HG03066 (cell line): ENCODE data around the gene RPS4Y1.
"Not testable (repeated sequence)": the region's sequence is repeated elsewhere in the genome, so short reads cannot be mapped to it uniquely, and the experiment has no call there.

Experiments used
- ATAC-seq: cut with Tn5 transposase; IDR thresholded peaks from one replicate; pipeline ENCODE4 v1.9.1; 2021; ENCODE audit warnings: low read depth; ENCODE audit not compliant: unreplicated experiment

The RPS4Y1 gene

DNA sequence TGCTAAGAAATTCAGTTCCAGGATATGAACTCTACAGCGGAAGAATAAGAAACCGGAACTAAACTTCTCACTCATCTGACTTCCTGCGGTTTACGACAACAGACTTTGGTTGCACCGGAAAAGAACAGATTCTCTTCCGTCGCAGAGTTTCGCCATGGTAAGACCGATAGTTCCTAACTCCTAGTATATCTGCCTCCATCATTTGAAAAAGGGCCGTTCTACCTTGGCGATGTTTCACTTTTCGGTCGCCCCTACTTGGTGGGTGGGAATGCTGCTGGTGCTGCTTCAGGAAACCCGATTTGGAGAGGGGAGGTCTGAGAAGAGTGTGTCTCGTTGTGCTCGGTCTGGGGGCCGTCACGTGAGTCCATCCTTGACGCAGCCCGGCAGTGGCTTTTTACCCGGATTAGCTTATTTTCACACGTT, at the start of gene RPS4Y1:
Gene RPS4Y1, plus strand, starts transcription at position 132 of the 423 bp plus-strand sequence. Its CDS starts 23 bp downstream, at position 155.
- peak; percentile 82 for ATAC-seq

DNA sequence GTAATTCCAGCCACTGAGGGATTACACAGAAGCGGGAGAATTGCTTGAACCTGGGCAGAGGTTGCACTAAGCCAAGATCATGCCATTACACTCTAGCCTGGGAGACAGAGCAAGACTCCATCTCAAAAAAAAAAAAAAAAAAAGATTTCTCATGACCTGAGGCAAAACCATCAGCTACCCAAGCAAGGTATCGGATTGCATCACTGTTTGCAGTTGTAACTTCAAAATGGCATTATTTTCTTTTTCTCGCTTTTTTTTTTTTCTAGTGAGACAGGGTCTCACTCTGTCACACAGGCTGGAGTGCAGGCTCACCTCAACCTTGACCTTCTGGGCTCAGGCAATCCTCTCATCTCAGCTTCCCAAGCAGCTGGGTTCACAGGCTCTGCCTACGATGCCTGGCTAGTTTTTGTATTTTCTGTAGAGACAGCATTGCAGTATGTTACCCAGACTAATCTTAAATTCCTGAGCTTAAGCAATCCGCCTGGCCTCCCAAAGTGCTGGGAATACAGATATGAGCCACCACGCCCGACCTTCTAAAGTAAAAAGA, 44.4 kb upstream of the RPS4Y1 start:
- ATAC-seq: no peak

DNA sequence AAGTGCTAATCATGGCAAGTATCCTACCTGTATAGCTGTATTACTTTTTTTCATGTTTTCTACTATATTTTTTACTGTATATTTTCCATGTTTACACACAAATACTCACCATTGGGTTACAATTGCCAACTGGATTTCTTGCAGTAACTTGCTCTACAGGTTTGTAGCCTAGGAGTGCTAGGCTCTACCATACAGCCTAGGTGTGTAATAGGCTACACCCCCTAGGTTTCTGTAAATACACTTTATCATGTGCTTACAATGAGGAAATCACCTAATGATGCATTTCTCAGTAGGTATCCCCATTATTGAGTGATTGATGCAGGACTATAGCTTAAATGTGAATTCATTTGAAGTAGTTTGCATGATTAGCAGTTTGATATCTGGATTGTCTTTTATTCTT, 43.4 kb upstream of the RPS4Y1 start:
- no peak for ATAC-seq

DNA sequence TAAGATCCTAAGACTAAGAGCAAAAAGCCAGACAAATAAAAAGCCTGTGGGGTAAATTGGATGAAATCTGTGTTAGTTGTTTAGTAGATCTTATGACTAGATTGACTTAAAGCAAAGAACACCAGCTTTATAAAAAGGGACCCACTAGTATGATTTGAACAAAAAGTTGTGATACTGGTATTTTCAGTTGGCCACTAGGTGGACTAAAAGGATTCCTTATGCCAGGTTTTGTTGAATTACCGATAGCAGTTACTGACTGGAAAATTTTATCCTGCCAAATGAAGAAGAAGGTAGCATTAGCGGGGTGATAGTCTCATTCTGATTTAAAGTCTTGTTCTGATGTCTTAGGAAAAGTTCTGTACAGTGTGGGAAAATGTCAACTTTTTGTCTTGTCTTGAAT, 41.2 kb upstream of the RPS4Y1 start:
- no peak for ATAC-seq

DNA sequence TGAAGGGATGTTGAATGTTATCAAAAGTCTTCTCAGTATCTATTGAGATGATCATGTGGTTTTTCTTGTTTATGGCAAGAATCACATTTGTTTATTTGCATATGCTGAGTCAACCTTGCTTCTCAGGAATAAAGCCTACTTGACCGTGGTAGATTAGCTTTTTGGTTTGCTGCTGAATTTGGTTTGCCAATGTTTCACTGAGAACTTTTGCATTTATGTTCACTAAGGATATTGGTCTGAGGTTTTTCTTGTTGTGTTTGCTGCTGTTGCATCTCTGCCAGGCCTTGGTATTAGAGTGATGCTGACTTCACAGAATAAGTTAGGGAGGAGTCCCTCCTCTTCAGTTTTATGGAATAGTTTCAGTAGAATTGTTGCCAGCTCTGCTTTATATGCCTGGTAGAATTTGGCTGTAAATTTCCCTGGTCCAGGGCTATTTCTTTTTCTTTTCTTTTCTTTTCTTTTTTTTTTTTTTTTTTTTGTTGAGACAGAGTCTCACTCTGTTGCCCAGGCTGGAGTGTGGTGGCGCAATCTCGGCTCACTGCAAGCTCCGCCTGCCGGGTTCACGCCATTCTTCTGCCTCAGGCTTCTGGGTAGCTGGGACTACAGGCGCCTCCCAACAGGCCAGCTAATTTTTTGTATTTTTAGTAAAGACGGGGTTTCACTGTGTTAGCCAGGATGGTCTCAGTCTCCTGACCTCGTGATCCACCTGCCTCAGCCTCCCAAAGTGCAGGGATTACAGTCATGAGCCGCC, 24.1 kb upstream of the RPS4Y1 start:
- not testable (repeated sequence) for ATAC-seq

GRCh38 chrY:2824471-2824870, 16.9 kb upstream of the RPS4Y1 start:
- no peak for ATAC-seq

DNA sequence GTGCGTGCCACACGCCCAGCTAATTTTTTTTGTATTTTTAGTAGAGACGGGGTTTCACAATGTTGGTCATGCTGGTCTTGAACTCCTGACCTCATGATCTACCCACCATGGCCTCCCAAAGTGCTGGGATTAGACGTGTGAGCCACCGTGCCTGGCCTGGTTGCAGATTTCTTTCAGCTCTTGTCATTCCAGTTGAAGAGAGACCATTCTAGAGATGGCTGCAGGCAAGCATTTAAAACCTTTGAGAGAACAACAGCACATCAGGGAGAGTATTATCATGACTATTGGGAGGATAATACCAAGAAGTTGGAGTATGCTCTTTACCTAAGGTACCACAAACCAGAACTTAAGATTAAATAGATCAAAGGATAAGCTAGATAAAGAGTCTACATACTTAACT, 12.9 kb upstream of the RPS4Y1 start:
- no peak for ATAC-seq

- ATAC-seq: no peak
These were observed 6.2 kb upstream of the RPS4Y1 start for GRCh38 chrY:2835230-2835629.

GRCh38 chrY:2837078-2837477, 4.3 kb upstream of the RPS4Y1 start:
- ATAC-seq: no peak

DNA sequence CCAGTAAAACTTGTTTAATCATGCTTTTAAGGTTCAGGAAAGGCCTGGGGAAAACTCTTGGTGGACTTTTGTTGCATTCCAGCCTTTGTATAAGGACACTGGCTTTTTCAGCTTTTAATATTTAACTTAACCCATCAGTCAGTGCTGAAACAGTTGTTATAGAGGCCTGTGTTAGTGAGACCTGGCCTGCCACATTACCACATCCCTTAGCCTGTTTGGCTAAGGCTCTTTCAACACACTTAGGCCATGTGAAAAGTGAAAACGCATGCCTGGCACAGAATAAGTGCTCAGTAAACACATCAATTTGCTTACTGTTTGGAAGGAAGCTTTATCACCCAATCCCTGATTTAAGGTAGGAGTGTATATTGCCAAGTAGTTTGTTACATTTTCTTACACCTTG, 3.5 kb upstream of the RPS4Y1 start:
- no peak for ATAC-seq

GRCh38 chrY:2846791-2847190, 5.4 kb downstream of the RPS4Y1 start:
- ATAC-seq: no peak

GRCh38 chrY:2848384-2848783, 7.0 kb downstream of the RPS4Y1 start:
- no peak for ATAC-seq

- ATAC-seq: no peak
These were observed 8.0 kb downstream of the RPS4Y1 start for GRCh38 chrY:2849368-2849767.

DNA sequence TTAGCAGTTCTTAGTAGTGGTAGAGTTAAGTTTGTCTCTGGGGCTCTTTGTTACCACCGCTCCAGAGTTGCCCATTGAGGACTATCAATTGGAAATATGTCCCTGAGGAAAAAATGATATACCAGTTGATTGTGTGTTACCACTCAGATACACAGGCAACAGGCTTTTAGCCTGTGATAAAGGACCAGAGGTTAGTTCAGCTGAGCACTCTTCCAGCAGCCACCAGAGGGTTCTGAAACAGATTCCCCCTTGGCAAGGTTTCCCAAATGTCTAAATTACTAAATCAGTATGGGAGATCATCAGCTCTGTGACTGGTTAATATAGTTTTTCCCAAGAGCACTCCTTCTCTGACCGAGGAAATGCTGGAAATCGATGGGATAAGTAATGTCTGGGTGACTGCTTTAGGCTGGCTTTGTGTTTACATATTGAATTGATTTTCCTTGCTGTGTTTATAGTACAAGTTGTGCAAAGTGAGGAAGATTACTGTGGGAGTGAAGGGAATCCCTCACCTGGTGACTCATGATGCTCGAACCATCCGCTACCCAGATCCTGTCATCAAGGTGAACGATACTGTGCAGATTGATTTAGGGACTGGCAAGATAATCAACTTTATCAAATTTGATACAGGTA, 12.9 kb downstream of the RPS4Y1 start:
- no peak for ATAC-seq

DNA sequence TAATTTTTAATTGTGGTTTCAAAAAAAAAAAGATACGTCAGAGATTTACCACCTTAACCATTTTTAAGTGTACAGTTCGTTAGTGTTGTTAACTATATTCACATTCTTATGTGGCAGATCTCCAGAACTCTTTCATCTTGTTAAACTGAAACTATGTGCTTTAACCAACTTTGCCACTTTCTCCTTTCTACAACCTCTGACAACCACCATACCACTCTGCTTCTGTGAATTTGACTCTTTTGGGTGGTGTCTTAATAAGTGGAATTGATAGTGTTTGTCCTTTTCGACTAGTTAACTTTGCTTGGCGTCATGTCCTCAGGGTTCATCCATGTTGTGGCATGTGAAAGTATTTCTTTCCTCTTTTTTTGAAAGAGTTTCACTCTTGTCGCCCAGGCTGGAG, 15.7 kb downstream of the RPS4Y1 start:
- ATAC-seq: no peak

DNA sequence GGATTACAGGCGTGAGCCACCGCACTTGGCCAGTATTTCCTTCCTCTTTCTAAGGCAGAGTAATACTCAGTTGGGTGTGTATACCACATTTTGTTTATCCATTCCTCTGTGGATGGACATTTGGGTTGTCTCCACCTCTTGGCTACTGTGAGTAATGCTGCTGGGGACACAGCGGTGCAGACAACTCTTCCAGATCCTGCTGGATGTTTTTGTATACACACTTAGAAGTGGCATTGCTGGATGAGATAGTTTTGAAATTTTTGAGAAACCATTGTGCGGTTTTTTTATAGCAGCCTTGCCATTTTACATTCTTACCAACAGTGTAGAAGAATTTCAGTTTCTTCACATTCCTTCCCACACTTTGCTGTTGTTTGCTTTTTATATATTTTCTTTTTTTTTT, 16.3 kb downstream of the RPS4Y1 start:
- ATAC-seq: no peak

- ATAC-seq: no peak
These were observed 18.4 kb downstream of the RPS4Y1 start for GRCh38 chrY:2859782-2860181.

DNA sequence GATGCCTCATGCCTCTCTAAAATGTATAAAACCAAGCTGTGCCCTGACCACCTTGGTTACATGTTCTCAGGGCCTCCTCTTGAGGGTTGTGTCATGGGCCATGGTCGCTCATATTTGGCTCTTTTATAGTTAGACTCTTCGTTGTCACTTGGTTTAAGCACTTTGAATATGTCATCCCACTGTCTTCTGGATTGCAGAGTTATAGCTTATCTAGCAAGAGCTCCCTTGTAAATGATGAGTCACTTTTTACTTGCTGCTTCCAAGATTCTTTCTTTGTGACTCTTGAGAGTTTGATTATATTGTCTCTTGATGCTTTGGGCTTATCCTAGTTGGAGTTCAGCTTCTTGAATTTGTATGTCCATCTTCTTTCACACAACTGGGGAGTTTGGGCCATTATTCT, 19.1 kb downstream of the RPS4Y1 start:
- ATAC-seq: no peak

DNA sequence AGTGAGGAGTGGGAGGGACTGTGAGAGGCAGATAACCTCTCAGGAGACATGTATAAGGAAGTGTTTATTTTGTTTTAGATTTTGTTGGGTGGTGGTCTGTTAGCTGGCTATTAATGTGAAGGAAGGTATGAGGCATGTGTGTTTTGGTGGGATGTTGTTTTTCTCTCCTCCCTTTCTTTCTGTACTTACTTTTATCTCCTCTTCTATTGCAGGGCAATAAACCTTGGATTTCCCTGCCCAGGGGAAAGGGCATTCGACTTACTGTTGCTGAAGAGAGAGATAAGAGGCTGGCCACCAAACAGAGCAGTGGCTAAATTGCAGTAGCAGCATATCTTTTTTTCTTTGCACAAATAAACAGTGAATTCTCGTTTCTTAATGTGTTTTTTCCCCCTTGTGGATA, 25.2 kb downstream of the RPS4Y1 start:
- no peak for ATAC-seq

DNA sequence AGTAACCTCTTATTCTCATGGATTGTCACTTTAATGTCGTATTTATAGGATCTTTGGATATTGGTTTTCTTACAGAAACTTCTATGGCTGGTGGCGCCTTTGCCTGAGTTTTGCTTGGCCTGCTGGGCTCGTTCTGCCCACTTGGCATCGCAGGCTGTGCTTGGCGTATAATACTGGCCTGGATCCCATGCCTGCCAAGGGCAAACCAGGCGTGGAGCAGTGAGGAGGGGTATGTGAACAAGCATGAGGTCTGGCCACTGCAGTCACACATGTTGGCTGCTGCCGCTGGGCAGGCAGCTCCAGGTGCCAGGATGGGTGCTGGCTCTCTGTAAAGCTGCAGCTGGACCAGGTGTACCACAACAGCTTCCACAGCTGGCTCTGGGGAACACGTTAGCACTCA, 26.1 kb downstream of the RPS4Y1 start:
- ATAC-seq: no peak

GRCh38 chrY:2868035-2868607, 26.7 kb downstream of the RPS4Y1 start:
- ATAC-seq: no peak

DNA sequence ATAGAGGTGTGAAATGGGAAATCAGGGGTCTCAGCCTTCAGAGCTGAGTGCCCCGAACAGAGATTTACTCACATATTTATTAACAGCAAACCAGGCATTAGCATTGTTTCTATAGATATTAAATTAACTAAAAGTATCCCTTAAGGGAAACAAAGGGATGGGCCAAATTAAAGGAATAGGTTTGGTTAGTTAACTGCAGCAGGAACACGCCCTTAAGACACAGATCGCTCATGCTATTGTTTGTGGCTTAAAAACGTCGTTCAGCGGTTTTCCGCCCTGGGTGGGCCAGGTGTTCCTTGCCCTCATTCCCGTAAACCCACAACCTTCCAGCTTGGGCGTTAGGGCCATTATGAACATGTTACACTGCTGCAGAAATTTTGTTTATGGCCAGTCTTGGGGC, 30.8 kb downstream of the RPS4Y1 start:
- not testable (repeated sequence) for ATAC-seq
